Measurements from ENCODE around the gene CROCC2. TPM values are rescaled to one million over a fixed set of nuclear protein-coding genes. Genes with fewer than 3 reads are reported as not detected.

Gene CROCC2
- total RNA-seq, 2 experiments from 2014 or later = not detected

- no TSS peak for BruUV-seq (replicated peaks)
- no peak for TF ChIP-seq CTCF (conservative IDR thresholded peaks at IDR 0.05; ENCODE audit: low read length)
- no peak for TF ChIP-seq EZH2phosphoT487 (IDR thresholded peaks at IDR 0.05; ENCODE audit: borderline replicate concordance, low read depth, low read length)
- Histone ChIP-seq H3K9me2 (ENCODE audit: insufficient read depth, low read length) (no peaks in the 10 kb centered on the region), H3K27ac (ENCODE audit: low read depth, low read length, poor library complexity, severe bottlenecking) (no peak overlapping the region), H3K4me1 (ENCODE audit: insufficient read depth, low read length, poor library complexity, severe bottlenecking) (no peaks in the 10 kb centered on the region), H3K9me3 (ENCODE audit: low read length) (no peaks in the 10 kb centered on the region), H3K79me2 (ENCODE audit: insufficient read depth, low read depth, low read length) (no peaks in the 10 kb centered on the region), H3K36me3 (ENCODE audit: insufficient read depth, low read length) (no peaks in the 10 kb centered on the region), H2AFZ (ENCODE audit: low read length) (no peak overlapping the region), H4K20me1 (ENCODE audit: insufficient read depth, low read length) (no peaks in the 10 kb centered on the region), H3K4me2 (ENCODE audit: low read length) (no peak overlapping the region), H3K4me3 (ENCODE audit: low read depth, low read length, poor library complexity, severe bottlenecking) (no peak overlapping the region)
- CTCF ChIA-PET (ENCODE audit: unreplicated experiment) = no interaction called here
- POLR2A ChIA-PET = no interaction called here
- DNase-seq (ENCODE audit: low spot score) = no peak
- intact Hi-C loops (cut with micrococcal nuclease; ENCODE audit: unreplicated experiment) = no loop called here
These were observed 66.1 kb downstream of the CROCC2 start for GRCh38 chr2:240972201-240972600.

- Histone ChIP-seq H4K20me1 (ENCODE audit: insufficient read depth, low read length) (no peaks in the 10 kb centered on the region), H3K4me1 (ENCODE audit: insufficient read depth, low read length, poor library complexity, severe bottlenecking) (no peaks in the 10 kb centered on the region), H3K27ac (ENCODE audit: low read depth, low read length, poor library complexity, severe bottlenecking) (no peak overlapping the region), H2AFZ (ENCODE audit: low read length) (no peak overlapping the region), H3K4me3 (ENCODE audit: low read depth, low read length, poor library complexity, severe bottlenecking) (no peak overlapping the region), H3K9me2 (ENCODE audit: insufficient read depth, low read length) (no peaks in the 10 kb centered on the region), H3K9me3 (ENCODE audit: low read length) (no peaks in the 10 kb centered on the region), H3K36me3 (ENCODE audit: insufficient read depth, low read length) (no peaks in the 10 kb centered on the region), H3K4me2 (ENCODE audit: low read length) (no peak overlapping the region), H3K79me2 (ENCODE audit: insufficient read depth, low read depth, low read length) (no peaks in the 10 kb centered on the region)
- ChIA-PET CTCF (ENCODE audit: unreplicated experiment) (no interaction called here), POLR2A (no interaction called here)
- intact Hi-C loops (cut with micrococcal nuclease; ENCODE audit: unreplicated experiment) = no loop called here
- BruUV-seq (replicated peaks) = no TSS peak
- TF ChIP-seq EZH2phosphoT487 (IDR thresholded peaks at IDR 0.05; ENCODE audit: borderline replicate concordance, low read depth, low read length) (no peak), CTCF (conservative IDR thresholded peaks at IDR 0.05; ENCODE audit: low read length) (no peak)
- DNase-seq (ENCODE audit: low spot score) = no peak
These were observed 66.7 kb downstream of the CROCC2 start for GRCh38 chr2:240972636-240973521.
